Measurements from ENCODE around the gene PGS1.
A peak's percentile ranks its signal among the peaks of the same experiment; 100 is the strongest.
"Not testable (repeated sequence)": the region's sequence is repeated elsewhere in the genome, so short reads cannot be mapped to it uniquely, and the experiment has no call there.

PGS1 gene

GRCh38 chr17:78378225-78379130 lies at the start of gene PGS1:
PGS1 (plus strand) TSS chr17:78378649; CDS start chr17:78378666, 17 bp downstream.
- peak; percentile 10 for DNase-seq

GRCh38 chr17:78329263-78330059 lies 49.0 kb upstream of the PGS1 start:
- DNase-seq = no peak

- no peak for DNase-seq
Measured at GRCh38 chr17:78330570-78331224, 47.8 kb upstream of the PGS1 start.

GRCh38 chr17:78331355-78331754 lies 47.1 kb upstream of the PGS1 start:
- not testable (repeated sequence) for DNase-seq

- no peak for DNase-seq
Measured at GRCh38 chr17:78332991-78333390, 45.5 kb upstream of the PGS1 start.

- DNase-seq = no peak
Measured at GRCh38 chr17:78335209-78335608, 43.2 kb upstream of the PGS1 start.

- DNase-seq = no peak
Measured at GRCh38 chr17:78337244-78338109, 41.0 kb upstream of the PGS1 start.

GRCh38 chr17:78338486-78339259 lies 39.8 kb upstream of the PGS1 start:
- no peak for DNase-seq

GRCh38 chr17:78340183-78340955 lies 38.1 kb upstream of the PGS1 start:
- DNase-seq = no peak

- no peak for DNase-seq
Measured at GRCh38 chr17:78341559-78342448, 36.6 kb upstream of the PGS1 start.

GRCh38 chr17:78342449-78343186 lies 35.8 kb upstream of the PGS1 start:
- DNase-seq = no peak

GRCh38 chr17:78343187-78343542 lies 35.3 kb upstream of the PGS1 start:
- no peak for DNase-seq

GRCh38 chr17:78343543-78344201 lies 34.8 kb upstream of the PGS1 start:
- no peak for DNase-seq

- DNase-seq = no peak
Measured at GRCh38 chr17:78344666-78345065, 33.8 kb upstream of the PGS1 start.

GRCh38 chr17:78345172-78345571 lies 33.3 kb upstream of the PGS1 start:
- DNase-seq = no peak

GRCh38 chr17:78345791-78346494 lies 32.5 kb upstream of the PGS1 start:
- no peak for DNase-seq

GRCh38 chr17:78346605-78347250 lies 31.7 kb upstream of the PGS1 start:
- no peak for DNase-seq

All from NCI-H446 treated with DMSO at 0.1 percent for 48 hours (cell line).